ENCODE measurements around the gene NDUFV3.
A peak's percentile ranks its signal among the peaks of the same experiment; 100 is the strongest.
"Not testable (repeated sequence)": the region's sequence is repeated elsewhere in the genome, so short reads cannot be mapped to it uniquely, and the experiment has no call there.

The NDUFV3 gene

DNA sequence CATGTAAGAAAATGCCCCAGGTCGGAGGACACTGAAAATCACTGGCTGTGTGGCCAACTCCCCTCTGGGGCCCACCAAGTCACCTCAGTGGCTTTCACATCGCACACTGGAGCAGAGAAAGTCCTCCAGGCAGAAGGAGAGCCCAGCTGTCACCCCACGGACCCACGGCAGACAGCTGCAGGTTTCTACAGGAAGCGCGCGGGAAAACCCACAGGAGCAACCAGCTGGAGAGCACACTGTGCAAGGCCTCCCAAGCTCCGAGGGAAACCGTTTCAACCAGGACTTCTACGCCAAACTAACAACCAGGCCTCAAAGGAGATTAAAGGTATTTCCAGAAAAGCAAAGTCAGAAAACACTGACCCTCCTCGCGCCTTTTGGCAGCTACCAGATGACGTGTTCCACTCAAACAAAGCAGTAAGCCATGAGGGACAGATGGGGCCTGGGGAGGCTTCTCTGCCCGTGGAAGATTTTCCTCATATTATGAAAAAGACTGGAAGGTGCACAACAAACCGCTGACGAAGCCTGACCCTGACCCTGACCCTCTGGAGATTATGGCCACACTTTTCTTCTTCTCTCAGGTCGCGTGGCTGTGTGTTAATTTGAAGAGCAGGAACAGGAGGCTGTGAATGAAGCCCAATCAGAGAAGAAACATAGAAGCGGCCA, 34.8 kb upstream of the NDUFV3 start:
- no peak for DNase-seq

DNA sequence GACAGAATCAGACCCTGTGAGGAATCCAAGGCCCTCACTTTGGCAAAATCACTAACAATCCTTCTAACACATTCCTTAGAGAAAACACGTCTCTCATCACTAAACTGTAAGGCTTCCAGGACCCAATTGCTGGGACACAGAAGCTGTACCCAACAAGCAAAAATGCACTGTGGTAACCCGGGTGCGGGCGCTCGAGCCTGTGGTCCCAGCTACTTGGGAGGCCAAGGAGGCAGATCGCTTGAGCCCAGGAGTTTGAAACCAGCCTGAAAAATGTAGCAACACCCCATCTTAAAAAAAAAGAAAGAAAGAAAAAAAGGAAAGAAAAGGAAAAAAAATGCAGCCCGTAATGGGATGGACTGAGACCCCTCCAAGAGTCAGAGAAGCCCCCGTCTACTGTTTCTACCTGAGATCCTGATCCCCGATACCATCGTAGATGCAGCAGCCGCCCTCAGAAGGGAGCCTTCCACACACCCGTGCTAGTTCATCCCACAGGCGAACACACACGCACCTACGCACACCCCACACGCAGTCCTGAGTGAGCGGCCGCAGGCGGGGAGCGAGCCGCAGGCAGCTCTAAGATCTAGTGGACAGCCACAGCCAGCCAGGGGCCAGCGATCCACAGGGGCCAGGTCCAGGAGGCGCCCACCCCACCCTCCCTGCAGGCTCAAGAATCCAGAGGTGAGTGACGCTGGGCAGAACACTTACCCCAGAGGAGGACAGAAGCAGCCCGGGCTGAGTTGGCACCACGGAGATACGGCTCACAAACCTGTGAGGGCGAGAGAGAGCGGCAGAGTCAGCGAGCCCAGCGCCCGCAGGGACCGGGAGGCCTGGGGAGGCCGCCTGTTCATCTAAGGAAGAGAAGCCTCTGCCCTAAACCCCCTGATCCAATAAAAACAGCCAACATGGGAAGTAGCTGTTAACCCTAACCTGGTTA, 33.9 kb upstream of the NDUFV3 start:
- no peak for DNase-seq

DNA sequence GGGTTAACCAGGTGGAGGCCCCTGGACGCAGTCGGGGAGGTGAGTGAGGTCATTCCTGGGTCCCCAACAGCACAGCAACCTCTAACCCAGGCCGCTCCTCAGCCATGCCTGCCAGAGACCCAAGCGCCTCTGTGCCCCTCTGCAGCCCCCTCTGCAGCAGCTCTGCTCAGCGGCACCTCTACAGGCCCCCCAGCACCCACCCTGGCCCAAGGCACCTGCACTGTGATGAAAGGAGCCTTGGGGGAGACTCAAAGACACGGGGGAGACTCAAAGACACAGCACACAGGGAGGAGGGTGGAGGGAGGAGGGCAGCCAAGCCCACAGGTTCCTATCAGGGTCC, 33.2 kb upstream of the NDUFV3 start:
- DNase-seq: no peak

DNA sequence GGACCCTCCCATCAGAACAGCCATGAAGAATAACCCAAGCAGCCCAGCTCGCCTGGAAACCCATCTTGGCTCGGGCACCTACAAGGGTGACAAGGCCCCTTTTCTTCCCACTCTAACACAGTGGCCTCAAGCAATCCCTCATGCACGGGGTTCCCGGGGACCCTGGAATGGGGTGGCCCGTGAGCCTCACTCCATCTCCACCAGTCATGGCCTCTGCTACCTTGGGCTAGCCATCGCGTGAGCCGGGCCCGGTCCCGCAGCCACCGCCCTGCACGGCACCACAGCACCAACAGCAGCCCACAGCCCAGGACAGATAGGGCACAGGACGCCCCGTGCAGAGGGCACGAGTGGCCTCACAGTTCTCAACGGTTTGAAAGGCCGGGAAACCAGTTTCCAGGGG, 32.8 kb upstream of the NDUFV3 start:
- no peak for DNase-seq

DNA sequence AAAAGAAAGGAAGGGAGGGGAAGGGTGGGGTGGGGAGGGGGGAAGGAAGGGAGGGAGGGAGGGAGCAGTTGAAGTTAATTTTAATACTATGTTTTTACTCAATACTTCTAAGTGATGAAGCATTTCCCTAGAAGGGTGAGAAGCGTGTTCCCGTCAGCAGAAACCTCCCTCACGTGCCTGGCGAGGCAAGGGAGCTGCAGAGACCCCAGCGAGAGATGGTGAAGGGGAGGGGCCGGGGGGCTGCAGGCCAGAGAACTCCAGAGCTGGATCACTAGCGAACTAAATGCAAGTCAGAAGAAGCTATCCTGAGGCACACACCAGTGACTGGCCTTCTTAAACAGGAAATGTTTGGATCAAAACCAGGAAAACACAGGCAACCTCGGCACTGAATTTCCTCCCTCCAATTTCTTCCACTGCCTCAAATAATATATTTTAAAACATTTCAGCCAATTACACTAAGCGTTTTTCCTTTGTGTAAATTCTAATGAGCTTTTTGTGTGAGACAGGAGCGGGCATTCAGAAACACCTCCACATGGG, 31.7 kb upstream of the NDUFV3 start:
- DNase-seq: no peak

DNA sequence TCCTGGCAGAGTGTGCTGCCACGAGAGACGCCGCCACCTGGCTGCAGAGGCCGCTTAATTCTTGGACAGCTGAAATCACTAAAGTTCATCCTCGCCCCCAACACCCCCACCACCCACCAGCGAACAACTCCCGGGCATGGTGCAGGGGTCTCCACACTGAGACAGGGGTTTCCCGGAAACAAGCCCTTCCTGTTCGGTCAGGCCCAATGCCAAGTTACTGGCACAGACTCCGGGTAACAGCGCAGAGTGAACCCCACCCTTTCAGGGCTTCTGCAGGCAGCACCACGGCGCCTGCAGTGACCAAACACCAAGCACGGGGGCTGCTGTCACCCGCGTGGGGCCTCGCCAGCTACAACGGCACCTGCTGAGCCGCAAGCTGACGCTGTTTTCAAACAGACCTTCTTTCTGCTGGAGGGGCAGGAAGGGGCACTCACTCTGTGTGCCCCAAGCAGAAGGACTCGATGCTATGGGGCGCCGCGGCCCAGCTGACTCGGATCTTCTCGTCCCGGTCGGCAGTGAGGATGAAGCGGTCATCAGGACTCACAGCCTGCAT, 31.2 kb upstream of the NDUFV3 start:
- DNase-seq: no peak

DNA sequence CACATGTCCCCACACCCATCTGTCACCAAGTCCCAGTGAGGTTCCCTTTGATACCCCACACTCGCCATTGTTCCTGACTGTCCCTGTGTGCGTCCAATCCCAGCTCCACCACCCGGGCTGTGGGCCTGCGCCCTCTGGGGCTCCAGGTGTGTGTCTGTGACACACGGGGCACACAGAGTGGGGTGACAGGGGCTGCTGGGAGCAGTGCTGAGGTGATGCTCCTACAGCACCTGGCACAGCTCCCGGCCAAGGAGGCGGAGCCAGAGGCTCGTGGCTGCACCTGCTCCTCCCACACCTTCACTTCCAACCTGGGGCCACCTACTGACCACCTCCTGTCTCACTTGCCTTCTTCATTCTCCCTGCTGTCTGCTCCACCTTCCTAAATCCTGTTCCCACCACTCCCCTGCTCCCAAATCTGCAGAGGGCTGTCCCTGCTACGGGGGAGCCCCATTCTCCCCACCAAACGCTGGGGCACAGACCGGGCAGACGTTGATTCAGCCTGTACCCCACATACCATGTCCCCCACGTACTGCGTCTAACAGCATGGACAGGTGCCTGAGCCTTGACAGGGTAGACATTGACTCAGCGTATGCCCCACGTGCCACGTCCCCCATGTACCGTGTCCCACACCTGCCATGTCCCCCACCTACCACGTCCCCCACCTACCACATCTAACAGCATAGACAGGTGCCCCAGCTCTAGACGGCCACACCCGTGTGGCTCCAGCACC, 30.2 kb upstream of the NDUFV3 start:
- DNase-seq: no peak

DNA sequence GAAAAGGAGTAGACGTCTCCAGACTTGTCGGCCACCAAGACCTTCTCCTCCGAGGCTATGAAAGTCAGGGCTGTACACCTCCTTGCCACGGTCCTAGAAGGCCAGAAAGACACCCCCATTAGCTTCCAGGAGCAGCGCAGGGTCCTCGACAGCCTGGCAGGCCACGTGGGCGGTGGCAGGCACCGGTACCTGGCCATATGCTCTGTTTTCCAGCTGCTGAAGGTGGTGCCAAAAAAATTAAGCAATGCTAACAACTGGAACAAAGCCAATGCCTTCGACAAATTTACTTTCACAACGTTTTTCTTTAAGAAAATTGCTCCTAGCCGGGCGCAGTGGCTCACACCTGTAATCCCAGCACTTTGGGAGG, 29.6 kb upstream of the NDUFV3 start:
- no peak for DNase-seq

DNA sequence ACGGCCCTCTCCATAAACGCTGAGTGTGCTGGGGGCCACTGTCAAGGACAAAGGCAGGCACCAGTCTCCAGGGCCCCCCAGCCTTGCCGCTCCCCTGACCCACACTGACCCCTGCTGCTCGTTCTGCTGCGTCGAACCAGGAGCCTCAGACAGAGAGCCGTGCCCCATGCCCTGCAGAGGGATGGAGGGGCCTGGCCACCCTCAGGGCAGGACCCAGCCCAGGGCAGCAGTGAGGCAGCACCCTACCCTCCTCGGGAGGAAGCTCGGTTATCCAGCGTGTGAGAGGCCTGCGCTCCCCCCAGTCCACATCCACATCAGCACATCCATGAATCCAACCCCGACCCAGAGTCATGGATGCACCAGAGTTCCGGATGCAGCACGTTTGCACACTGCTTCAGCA, 28.8 kb upstream of the NDUFV3 start:
- no peak for DNase-seq

DNA sequence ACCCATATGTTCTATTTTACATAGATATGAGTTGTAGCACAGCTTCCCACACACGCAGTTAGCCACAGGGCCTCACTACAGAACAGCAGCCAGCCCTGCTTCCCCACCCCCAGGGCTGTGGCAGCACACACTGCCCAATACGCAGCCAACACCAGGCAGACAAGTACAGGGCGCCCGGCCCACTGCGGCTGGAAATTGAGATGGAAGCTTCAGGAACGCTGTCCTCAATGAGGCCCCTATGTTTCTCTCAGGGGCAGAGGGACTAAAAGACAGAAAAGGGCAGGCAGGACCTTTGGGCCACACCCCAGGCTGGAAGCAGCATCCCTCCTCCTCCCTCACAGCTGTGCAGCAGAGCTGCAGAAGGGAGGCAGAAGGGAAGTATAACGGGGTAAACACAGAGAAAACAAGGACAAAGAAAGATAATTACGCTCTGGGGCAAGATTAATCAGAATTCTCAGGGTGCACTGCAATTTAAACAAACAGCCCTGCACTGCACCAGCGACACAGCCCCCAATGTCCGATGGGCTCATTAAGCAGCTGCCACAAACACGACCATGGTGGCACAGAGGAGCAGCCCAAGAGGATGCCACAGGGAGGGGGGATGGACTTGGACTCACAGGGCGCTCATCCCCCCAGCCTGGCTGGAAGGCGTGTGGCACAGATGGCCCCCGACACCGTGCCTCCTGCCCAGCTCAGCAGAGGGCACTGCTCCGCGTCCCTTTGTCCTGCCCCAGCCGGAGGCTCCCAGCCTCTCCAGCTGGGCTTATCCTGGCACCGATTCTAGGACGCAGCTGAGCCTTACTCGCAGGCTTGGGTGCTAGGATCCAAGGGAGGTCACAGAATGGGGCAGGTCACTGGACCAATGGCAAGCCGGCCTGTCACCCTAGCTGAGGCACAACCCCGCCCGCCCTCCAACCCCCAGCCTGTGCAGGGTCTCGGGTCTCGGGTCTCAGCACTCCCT, 28.0 kb upstream of the NDUFV3 start:
- DNase-seq: no peak

DNA sequence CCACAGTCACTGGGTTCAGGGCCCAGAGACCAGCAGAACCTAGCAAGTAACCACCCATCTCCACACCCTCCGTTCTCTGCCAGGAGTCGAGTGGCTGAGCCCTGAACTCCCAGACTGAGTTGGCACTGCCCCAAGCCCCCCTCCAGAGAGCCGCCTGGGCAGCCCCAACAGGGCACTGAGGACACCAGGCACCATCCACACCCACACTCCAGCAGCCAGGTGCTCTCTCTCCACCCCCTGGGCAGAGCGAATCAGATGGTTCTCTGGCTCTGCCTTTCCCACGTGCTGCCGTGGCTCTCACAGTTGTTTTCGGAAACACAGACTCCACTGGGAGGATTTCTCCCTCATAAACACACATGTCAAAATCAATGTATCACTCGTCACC, 27.3 kb upstream of the NDUFV3 start:
- peak; percentile 36 for DNase-seq

DNA sequence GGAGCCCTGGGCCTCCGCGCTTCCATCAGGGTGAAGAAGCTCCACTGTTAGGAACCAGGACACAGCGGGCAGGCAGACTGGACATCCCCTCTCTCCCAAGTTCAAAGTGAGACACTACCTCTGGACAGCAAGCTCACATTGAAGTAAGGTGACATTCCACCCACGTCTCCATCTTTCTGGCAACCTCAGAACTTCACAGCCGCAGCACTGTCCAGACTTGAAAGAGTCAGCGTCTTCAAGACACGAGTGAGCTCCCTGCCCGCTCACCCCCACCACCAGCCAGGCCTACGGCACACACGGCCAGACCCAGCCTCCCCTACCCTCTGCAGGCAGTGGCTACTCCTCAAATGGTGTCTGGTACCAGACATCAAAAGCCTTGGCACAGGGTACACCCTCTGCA, 24.9 kb upstream of the NDUFV3 start:
- no peak for DNase-seq

DNA sequence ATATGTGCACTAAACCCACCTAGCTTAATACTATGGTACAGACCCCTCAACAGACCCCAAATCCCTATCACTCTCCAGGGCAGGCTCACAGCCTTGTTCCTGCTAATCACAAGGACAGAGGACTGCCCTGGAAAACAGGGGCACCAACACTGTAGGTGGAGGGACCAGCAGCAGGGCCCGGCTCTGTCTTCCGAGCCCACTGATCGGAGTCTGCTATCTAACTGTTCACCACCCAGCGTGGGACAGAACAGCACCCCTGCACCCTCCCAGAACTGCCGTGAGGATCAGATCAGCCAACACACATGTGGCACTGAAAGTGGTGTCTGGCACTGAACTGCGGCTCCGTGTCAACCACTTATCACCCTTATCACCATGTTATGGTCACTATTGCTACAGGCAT, 20.0 kb upstream of the NDUFV3 start:
- DNase-seq: no peak

DNA sequence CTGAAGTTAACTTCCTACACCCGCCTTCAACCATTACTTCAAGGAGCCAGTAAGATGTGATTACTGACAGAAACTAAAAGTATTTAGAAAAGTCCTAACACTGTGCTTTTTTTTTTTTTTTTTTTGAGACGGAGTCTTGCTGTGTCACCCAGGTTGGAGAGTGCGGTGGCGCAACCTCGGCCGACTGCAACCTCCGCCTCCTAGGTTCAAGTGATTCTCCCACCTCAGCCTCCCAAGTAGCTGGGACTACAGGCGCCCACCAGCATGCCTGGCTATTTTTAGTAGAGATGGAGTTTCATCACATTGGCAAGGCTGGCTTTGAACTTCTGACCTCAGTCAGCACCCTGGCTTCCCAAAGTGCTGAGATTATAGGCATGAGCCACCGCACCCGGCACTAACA, 17.3 kb upstream of the NDUFV3 start:
- not testable (repeated sequence) for DNase-seq

DNA sequence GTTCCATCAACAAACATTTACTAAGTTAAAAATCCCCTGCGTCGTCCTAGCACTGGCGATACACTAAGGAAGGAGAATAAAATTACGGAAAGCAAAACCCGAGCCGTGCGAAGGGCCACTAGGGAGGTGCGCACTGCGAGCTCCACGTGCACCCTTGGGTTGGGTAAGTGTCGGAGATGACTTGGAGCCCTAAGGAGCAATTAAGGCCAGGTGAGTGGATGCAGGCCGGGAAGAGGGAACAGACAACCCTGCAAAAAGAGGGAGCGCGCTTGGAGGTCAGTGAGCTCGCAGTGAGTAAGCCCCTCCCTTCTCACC, 14.5 kb upstream of the NDUFV3 start:
- DNase-seq: no peak

DNA sequence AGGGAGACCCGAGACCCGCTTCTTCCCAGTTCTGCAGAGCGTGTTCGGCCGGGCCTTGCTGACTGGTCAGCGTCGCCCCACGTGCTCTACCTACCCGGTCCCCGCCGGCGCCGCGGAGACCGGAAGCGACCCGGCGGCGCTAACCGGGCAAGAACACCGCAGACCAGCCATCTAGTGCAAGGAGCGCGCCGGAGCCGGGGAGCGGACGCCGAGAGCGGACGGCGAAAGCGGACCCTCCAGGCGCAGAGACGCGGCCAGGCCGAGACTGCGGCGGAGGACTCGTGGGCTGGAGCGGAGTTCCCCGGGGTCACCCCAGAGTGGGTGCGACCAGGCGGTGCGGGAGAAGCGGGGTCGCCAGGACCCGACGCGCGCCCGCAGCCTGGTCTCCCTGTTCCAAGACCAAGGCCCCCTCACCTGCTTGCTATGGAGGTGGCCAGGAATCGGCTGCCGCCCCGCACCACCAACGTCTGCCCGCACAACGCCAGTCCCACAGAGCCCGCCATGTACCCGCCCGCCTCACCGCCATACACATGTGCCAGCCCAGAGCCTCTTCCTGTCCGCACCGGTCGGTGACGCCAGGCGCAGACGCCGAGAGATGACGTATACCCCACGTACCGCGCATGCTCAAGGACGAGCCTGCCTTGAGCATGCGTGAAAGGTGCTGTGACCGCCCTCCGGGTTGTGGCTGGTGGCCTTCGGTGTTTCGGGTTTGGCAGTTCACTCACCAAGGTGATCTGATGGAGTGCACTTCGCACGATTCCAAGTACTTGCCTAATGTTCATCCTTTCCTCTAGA, 13.9 kb upstream of the NDUFV3 start, which contains the start of gene WDR4:
TSS of gene WDR4 (minus strand) at position 547 of the 795 bp plus-strand sequence. CDS start at position 503, 44 bp downstream.
- peak; percentile 85 for DNase-seq

DNA sequence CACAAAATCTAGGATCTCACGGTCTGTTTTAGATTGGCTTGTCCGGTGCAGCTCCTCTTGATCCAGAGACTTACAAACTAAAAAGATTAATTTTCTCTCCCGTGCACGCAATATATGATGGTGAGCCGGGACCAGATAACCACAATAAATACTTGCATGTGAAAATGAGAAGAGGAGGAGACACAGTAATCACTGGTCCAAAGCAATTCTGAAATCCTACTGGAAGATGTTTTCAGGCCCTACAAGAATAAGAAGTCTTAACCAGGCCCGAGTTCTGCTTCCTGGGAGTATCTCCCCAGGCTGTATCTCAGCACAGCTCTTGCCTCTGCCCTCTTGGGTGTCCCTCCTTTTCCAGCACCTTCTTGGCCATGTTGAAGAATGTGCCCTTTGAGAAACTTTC, 12.8 kb upstream of the NDUFV3 start:
- DNase-seq: no peak

DNA sequence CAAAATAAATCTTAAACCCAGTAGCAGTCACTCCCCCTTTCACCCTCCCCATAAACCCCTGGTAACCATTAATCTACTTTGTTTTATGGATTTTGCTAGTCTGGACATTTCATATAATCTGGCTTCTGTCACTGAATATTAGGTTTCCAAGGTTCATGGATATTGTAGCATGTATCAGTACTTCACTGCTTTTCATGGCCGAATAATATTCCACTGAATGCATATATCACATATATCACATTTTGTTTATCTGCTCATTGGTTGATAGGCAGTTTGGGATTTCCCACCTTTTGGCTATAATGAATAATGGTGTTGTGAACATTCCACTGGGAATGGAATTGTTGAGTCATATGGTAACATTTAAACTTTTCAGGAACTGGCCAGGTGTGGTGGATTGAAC, 9.2 kb upstream of the NDUFV3 start:
- DNase-seq: no peak

DNA sequence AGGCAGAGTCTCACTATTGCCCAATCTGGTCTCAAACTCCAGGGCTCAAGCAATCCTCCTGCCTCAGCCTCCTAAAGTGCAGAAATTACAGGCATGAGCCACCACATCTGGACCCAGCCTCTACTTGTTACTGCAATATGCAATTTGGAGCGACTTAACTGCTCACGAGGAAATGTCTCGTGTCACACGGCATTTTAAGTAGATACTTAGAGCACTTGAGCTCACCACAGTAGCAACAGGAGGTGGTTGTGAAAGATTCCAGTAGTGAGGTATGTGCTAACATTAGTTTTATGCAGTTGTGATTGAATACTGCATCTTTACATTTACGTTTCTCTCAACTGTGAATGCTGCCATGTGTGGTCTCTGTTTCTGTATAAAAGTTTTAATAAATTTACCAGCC, 5.8 kb upstream of the NDUFV3 start:
- no peak for DNase-seq

DNA sequence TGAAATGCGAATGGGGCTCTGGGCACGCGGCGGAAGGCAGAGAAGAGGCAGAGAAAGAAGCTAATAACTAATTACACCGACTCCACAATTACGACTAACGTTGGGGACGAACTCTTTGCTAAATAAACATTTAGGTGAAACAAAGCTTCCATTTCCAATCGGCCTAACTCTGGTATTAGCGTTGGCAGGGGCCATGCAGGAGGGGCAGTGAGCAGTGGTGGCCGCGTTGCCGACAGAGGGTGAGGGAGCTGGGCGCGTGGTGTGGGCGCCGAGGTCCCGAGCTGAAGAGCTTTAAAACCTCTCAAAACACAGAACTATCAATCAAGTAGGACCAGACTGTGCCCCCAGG, 553 bp upstream of the NDUFV3 start:
- DNase-seq: no peak

DNA sequence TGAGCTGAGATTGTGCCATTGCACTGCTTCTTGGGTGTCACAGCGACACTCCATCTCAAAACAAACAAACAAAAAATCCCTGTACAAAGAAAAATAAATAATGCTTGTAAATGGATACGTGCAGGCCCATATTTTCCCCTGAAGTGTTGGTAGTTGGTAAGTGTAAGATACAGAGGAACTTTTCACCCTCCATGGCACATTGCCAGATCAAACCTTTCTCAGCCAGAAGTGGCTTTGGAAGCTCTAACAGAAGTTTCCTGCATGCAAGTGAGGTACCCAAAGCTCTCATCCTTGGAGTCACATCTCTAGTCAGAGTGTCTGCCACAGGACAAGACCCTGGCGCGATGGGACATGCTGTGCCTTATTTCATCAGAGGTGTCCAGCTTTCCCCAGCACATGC, 7.3 kb downstream of the NDUFV3 start:
- no peak for DNase-seq

DNA sequence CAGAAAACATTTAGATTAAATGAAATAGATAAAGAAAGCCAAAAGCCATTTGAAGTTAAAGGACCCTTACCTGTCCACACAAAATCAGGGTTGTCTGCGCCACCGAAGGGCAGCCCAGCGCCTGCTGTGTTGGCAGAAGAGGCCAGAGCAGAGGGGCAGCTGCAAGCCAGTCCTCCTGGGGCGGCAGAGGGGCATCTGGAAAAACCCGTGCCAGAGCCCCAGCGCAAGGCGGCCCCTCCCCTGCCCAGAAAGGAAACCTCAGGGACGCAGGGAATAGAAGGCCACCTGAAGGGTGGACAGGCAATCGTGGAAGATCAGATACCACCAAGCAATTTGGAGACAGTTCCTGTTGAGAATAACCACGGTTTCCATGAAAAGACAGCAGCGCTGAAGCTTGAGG, 10.7 kb downstream of the NDUFV3 start:
- no peak for DNase-seq

Measured in DMS 273 treated with DMSO at 0.1 percent for 48 hours (cell line).